Ovary (tissue), 9 donors: ENCODE data around the gene GAPDH. TPM values are rescaled to one million over a fixed set of nuclear protein-coding genes. Genes with fewer than 3 reads are reported as not detected.

ENCODE experiments used
- DNase-seq, 5 donors: peaks; one replicate each; pipeline ENCODE4 v3.0.0-alpha.2; 2019 to 2020
- H3K27ac ChIP-seq, 2 donors: fragments of 200-600 bp; one replicate each; pipeline versions ENCODE4 v1.5.1 to v1.8.0; 2019 to 2022
- H3K27me3 ChIP-seq: fragments of 200-600 bp; one replicate; pipeline ENCODE4 v1.8.0; 2022
- H3K36me3 ChIP-seq: fragments of 200-600 bp; sonication (generic); one replicate; pipeline ENCODE4 v1.5.1; 2019
- H3K4me1 ChIP-seq: one replicate; pipeline ENCODE4 v1.8.1; 2013; ENCODE audit warnings: mild to moderate bottlenecking, moderate library complexity; ENCODE audit not compliant: insufficient read depth
- H3K4me3 ChIP-seq: fragments of 200-600 bp; sonication (generic); one replicate; pipeline ENCODE4 v1.5.1; 2017
- H3K9me3 ChIP-seq, 2 donors: fragments of 200-600 bp in 1 of 2; sonication (generic) in 1 of 2; one replicate each; pipeline versions ENCODE4 v1.5.1 to v1.8.1; 2013 to 2019; ENCODE audit warnings: mild to moderate bottlenecking in 1 of 2, moderate library complexity in 1 of 2
- CTCF ChIP-seq, 3 donors: fragments of 450-650 bp in 2 of 3; fragments of 200-600 bp in 1 of 3; IDR thresholded peaks; one replicate each; pipeline versions ENCODE4 v1.5.1 to v1.8.0; 2016 to 2022; ENCODE audit warnings: antibody characterized with exemption in 3 of 3, mild to moderate bottlenecking in 1 of 3
- EP300 ChIP-seq: sonication (generic); formaldehyde crosslinking; IDR thresholded peaks from one replicate; pipeline ENCODE4 v1.6.1; 2017; ENCODE audit warnings: antibody characterized with exemption
- POLR2A ChIP-seq: fragments of 450-650 bp; IDR thresholded peaks from one replicate; pipeline ENCODE4 v1.6.1; 2017; ENCODE audit warnings: antibody characterized with exemption, mild to moderate bottlenecking, moderate library complexity
- WGBS, 3 donors: extraction: QIAGEN DNeasy Blood & Tissue Kit in 1 of 3; methylation state at CpG; one replicate each; pipeline versions ENCODE4 v1.1.5 to v1.1.7; 2013 to 2017; 5-methylcytosine and 5-hydroxymethylcytosine counted together
- intact Hi-C, 4 donors: fragments of 100-400 bp; cut with DNase I; formaldehyde crosslinking; loops; one replicate each; pipeline versions ENCODE4 v1.11.0 to v1.15.1; 2022 to 2023
- polyA plus RNA-seq, 2 donors: library from polyadenylated mRNA; stranded (reverse); fragments of 200-250 nt in 1 of 2; fragments of 350-450 nt in 1 of 2; fragmentation: Illumina TruSeq in 1 of 2; extraction: RNeasy Lipid Tissue Mini Kit (QIAGEN cat#74804) in 1 of 2; gene quantifications; one replicate each; pipeline ENCODE4 v1.2.3, GENCODE V29; 2013 to 2014
- total RNA-seq, 7 donors: library from RNA; depleted of rRNA in 2 of 7; stranded (reverse); fragments of >200 nt in 2 of 7; fragmentation: NEBNext Ultra II Directional in 3 of 7; extraction: Animal tissue kit (Norgen Biotek cat#: 25700) in 3 of 7; gene quantifications; one replicate each; pipeline versions ENCODE4 v1.1.0 to v1.2.4, GENCODE V29; 2016 to 2023
- donor health status: DM: no; HTN: no; CAD: no; lungs with moderate emphysema.
- donor health status: DM: no; HTN: no; CAD: no.
- donor health status: Bipolar disorder and iron deficiency.
- donor health status: DM: yes; HTN: yes; CAD: no.
- donor health status: DM: no; HTN: no; CAD: no.
- donor health status: DM: yes; HTN: yes; CAD: no.

Gene GAPDH
- total and polyA plus RNA-seq, 9 donors, result 661 to 1,442 (median 1,247) TPM

GRCh38 chr12:6570264-6570887 lies 36.1 kb downstream of the GAPDH start:
- 52 to 65% (median 57%) methylated on average over 7 of the region's 7 CpGs for WGBS, 3 donors
- TF ChIP-seq POLR2A (no peak), CTCF (IDR thresholded peaks at IDR 0.05) (no peak), EP300 (no peak)
- Histone ChIP-seq H3K9me3 (no peaks in the 10 kb centered on the region), H3K4me3 (no peak overlapping the region), H3K27me3 (no peaks in the 10 kb centered on the region), H3K4me1 (peaks cover 4% of the 10 kb centered on the region), H3K27ac (no peak overlapping the region), H3K36me3 (no peaks in the 10 kb centered on the region)
- intact Hi-C loops, result no loop called here
- peak in 4 of 5 donors; percentile 44 to 64 (median 46) for DNase-seq

- Histone ChIP-seq H3K27me3 (no peaks in the 10 kb centered on the region), H3K4me3 (no peak overlapping the region), H3K36me3 (peaks cover 2% of the 10 kb centered on the region), H3K27ac (no peak overlapping the region), H3K4me1 (no peaks in the 10 kb centered on the region), H3K9me3 (no peaks in the 10 kb centered on the region)
- WGBS, 3 donors, result 75 to 84% (median 77%) methylated on average over 8 of the region's 8 CpGs
- TF ChIP-seq POLR2A (no peak), CTCF (IDR thresholded peaks at IDR 0.05) (no peak), EP300 (no peak)
- intact Hi-C loops, result no loop called here
- DNase-seq, result no peak
Measured at GRCh38 chr12:6573001-6573400, 38.7 kb downstream of the GAPDH start.

GRCh38 chr12:6574576-6575295 lies 40.4 kb downstream of the GAPDH start:
- Histone ChIP-seq H3K9me3 (no peaks in the 10 kb centered on the region), H3K27me3 (no peaks in the 10 kb centered on the region), H3K36me3 (peaks cover 2% of the 10 kb centered on the region), H3K4me1 (no peaks in the 10 kb centered on the region), H3K4me3 (no peak overlapping the region), H3K27ac (no peak overlapping the region)
- intact Hi-C loops, result no loop called here
- WGBS, 3 donors, result 81 to 91% (median 84%) methylated on average over 4 of the region's 4 CpGs
- DNase-seq, result no peak
- TF ChIP-seq EP300 (no peak), POLR2A (no peak), CTCF (IDR thresholded peaks at IDR 0.05) (no peak)

- whole genome bisulfite sequencing, 3 donors, result 72 to 86% (median 84%) methylated on average over 8 of the region's 8 CpGs
- TF ChIP-seq EP300 (no peak), POLR2A (no peak), CTCF (IDR thresholded peaks at IDR 0.05) (no peak)
- intact Hi-C loops, result no loop called here
- H3K27me3 ChIP-seq, result no peaks in the 10 kb centered on the region
- H3K4me3 ChIP-seq, result no peak overlapping the region
- peaks cover 2% of the 10 kb centered on the region for H3K36me3 ChIP-seq
- no peak overlapping the region for H3K27ac ChIP-seq
- no peaks in the 10 kb centered on the region for H3K4me1 ChIP-seq
- H3K9me3 ChIP-seq, result no peaks in the 10 kb centered on the region
- DNase-seq, result no peak
Measured at GRCh38 chr12:6575648-6576047, 41.3 kb downstream of the GAPDH start.
